ENCODE measurements around the gene C6orf15. TPM values are rescaled to one million over a fixed set of nuclear protein-coding genes. Genes with fewer than 3 reads are reported as not detected.
"Not testable (repeated sequence)": the region's sequence is repeated elsewhere in the genome, so short reads cannot be mapped to it uniquely, and the experiment has no call there.

The C6orf15 gene
- polyA plus RNA-seq, 5 donors = not detected

- DNase-seq = peak in 1 of 2 donors; percentile 54
Measured at GRCh38 chr6:31070711-31071197, 41.6 kb downstream of the C6orf15 start.

- DNase-seq = peak; percentile 62 to 77
Measured at GRCh38 chr6:31068669-31069340, 43.6 kb downstream of the C6orf15 start.

GRCh38 chr6:31067891-31068668, 44.3 kb downstream of the C6orf15 start:
- not testable (repeated sequence) for DNase-seq

- DNase-seq = not testable (repeated sequence)
Measured at GRCh38 chr6:31067028-31067427, 45.3 kb downstream of the C6orf15 start.

- DNase-seq = no peak
Measured at GRCh38 chr6:31065556-31065955, 46.8 kb downstream of the C6orf15 start.

- no peak for DNase-seq
Measured at GRCh38 chr6:31063906-31064435, 48.4 kb downstream of the C6orf15 start.

Other genes with a start within 250 kb of the C6orf15 start
- 10 to 100 TPM; 73.8 to 96.3 (median 93.7) TPM for gene DDR1, start 228.1 kb downstream of the C6orf15 start, polyA plus RNA-seq (ENCODE audit: insufficient read depth in 1 of 5, insufficient read length in 5 of 5, low replicate concordance in 1 of 5)
- gene GTF2H4, start 204.4 kb downstream of the C6orf15 start, polyA plus RNA-seq (ENCODE audit: insufficient read depth in 1 of 5, insufficient read length in 5 of 5, low replicate concordance in 1 of 5) = 10 to 100 TPM; 39.8 to 56.2 (median 45.0) TPM
- gene VARS2, start 198.3 kb downstream of the C6orf15 start, polyA plus RNA-seq (ENCODE audit: insufficient read depth in 1 of 5, insufficient read length in 5 of 5, low replicate concordance in 1 of 5) = 10 to 100 TPM; 35.3 to 52.5 (median 46.9) TPM
- gene SFTA2, start 180.4 kb downstream of the C6orf15 start, polyA plus RNA-seq (ENCODE audit: insufficient read depth in 1 of 5, insufficient read length in 5 of 5, low replicate concordance in 1 of 5) = 10 to 100 TPM in 4 of 5 donors, 1 to 10 TPM in 1; 8.8 to 20.5 (median 17.3) TPM
- under 1 TPM; 0.09 to 0.22 (median 0.10) TPM for gene MUCL3, start 171.6 kb downstream of the C6orf15 start, polyA plus RNA-seq (ENCODE audit: insufficient read depth in 1 of 5, insufficient read length in 5 of 5, low replicate concordance in 1 of 5)
- under 1 TPM in 2 of 5 donors, not detected in 3; 0.05 to 0.07 TPM for gene MUC21, start 128.9 kb downstream of the C6orf15 start, polyA plus RNA-seq (ENCODE audit: insufficient read depth in 1 of 5, insufficient read length in 5 of 5, low replicate concordance in 1 of 5)
- not detected for gene MUC22, start 102.1 kb downstream of the C6orf15 start, polyA plus RNA-seq (ENCODE audit: insufficient read depth in 1 of 5, insufficient read length in 5 of 5, low replicate concordance in 1 of 5)
- gene PSORS1C1, start 2.2 kb upstream of the C6orf15 start, polyA plus RNA-seq (ENCODE audit: insufficient read depth in 1 of 5, insufficient read length in 5 of 5, low replicate concordance in 1 of 5) = 1 to 10 TPM in 1 of 5 donors, under 1 TPM in 4; 0.09 to 1.1 (median 0.54) TPM
- gene CDSN, start 7.9 kb upstream of the C6orf15 start, polyA plus RNA-seq (ENCODE audit: insufficient read depth in 1 of 5, insufficient read length in 5 of 5, low replicate concordance in 1 of 5) = under 1 TPM in 1 of 5 donors, not detected in 4; 0.09 TPM
- gene PSORS1C2, start 26.5 kb upstream of the C6orf15 start, polyA plus RNA-seq (ENCODE audit: insufficient read depth in 1 of 5, insufficient read length in 5 of 5, low replicate concordance in 1 of 5) = under 1 TPM in 1 of 5 donors, not detected in 4; 0.16 TPM
- gene CCHCR1, start 45.2 kb upstream of the C6orf15 start, polyA plus RNA-seq (ENCODE audit: insufficient read depth in 1 of 5, insufficient read length in 5 of 5, low replicate concordance in 1 of 5) = 10 to 100 TPM; 31.0 to 37.9 (median 31.8) TPM
- gene TCF19, start 46.0 kb upstream of the C6orf15 start, polyA plus RNA-seq (ENCODE audit: insufficient read depth in 1 of 5, insufficient read length in 5 of 5, low replicate concordance in 1 of 5) = 10 to 100 TPM; 16.1 to 25.3 (median 20.2) TPM
- gene POU5F1, start 58.1 kb upstream of the C6orf15 start, polyA plus RNA-seq (ENCODE audit: insufficient read depth in 1 of 5, insufficient read length in 5 of 5, low replicate concordance in 1 of 5) = under 1 TPM; 0.65 to 1.00 (median 0.90) TPM
- gene HLA-C, start 159.5 kb upstream of the C6orf15 start, polyA plus RNA-seq (ENCODE audit: insufficient read depth in 1 of 5, insufficient read length in 5 of 5, low replicate concordance in 1 of 5) = 100 to 1,000 TPM; 111 to 340 (median 134) TPM
- gene HLA-B, start 244.6 kb upstream of the C6orf15 start, polyA plus RNA-seq (ENCODE audit: insufficient read depth in 1 of 5, insufficient read length in 5 of 5, low replicate concordance in 1 of 5) = 100 to 1,000 TPM; 302 to 419 (median 365) TPM